HG02623 (cell line): Measurements from ENCODE around the gene NPHS2.

ENCODE experiments used
- ATAC-seq: cut with Tn5 transposase; IDR thresholded peaks from one replicate; pipeline ENCODE4 v1.9.1; 2021; ENCODE audit warnings: moderate library complexity; ENCODE audit not compliant: unreplicated experiment

Gene NPHS2

DNA sequence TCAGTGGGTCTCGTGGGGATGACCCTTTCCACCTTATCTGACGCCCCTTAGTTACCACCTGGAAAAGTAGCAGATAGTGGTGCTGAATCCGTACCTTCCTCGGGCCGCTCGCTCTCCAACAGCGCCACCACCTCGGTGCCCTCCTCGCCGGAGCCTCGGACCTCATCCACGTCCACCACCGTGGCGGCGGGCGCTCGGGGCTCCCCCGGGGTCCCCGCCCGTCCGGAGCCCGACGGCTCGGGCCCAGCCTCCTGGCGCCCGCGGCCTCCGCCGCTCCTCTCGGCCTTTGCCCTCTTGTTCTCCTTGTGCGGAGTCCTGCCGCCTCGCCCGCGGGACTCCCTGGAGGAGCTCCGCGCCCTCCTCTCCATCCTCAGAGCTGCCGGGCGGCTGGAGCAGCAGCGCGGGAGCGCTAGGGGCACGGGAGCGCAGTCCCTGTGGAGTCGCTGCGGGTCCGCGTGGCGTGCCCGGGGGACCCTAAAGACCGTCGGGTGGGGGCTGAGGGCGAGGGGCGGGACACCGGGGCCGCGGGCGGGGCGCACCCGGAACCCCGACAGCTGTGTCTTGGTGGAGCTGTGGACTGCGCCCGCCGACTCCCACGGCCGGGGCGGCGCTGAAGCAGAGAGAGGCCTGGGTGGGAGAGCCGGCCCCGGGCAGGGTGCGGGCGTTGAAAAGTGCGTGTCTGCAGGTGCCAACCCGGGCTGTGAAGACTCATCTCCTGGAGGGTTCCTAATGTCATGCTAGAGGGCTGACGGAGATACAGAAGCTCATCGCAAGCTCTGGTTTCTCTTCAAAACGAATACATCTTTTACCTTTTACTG lies at the start of gene NPHS2:
Gene NPHS2, minus strand, starts transcription at position 452 of the 818 bp plus-strand sequence. Its CDS starts 84 bp downstream, at position 368.
- ATAC-seq: no peak

DNA sequence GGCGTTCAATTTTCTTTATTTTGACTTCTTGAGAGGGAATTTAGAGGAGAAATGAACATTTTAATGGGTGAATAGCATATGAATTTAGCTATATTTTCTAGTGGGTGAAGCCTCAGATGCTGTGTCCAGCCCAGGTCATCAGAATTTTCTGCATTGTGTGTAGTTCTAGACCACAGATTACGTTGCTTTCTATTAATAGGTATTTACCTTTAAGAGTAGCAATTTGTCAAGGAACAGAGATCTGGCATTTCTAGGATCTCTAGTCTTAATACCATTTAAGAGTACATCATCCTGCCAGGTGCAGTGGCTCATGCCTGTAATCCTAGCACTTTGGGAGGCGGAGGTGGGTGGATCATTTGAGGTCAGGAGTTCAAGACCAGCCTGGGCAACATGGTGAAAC lies 36.6 kb upstream of the NPHS2 start:
- no peak for ATAC-seq

DNA sequence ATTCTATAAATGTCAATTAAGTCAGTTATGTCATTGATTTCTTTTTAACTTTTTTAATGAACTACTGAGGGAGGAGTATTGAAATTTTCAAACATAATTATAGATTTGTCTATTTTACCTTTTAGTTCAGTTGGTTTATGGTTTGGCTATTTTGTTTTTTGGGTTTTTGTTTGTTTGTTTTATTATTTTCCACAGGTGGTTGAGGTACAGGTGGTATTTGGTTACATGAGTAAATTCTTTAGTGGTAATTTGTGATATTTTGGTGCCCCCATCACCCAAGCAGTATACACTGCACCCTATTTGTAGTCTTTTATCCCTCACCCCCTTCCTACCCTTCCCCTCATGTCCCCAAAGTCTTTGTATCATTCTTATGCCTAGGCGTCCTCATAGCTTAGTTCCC lies 25.3 kb upstream of the NPHS2 start:
- ATAC-seq: no peak

DNA sequence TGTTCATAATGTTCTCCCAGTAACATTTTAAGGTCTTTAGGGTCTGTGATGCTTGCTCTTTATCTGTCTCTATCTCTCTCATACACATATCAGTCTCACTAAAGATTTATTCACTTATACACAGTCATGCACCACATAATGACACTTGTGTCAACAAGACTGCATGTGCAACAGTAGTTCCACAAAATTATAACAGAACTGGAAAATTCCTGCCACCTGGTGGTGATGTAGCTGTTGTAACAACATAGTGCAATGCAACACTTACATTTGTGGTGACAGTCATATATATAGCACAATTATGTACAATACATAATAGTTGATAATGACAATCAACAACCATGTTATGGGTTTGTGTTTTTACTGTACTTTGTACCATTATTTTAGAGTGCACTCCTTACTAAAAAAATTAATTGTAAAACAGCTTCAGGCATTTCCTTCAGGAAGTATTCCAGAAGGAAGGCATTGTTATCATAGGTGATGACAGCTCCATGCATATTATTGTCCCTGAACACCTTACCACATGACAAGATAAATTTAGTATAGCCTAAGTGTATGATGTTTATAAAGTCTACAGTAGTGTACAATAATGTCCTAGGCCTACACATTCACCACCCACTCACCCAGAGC lies 24.0 kb upstream of the NPHS2 start:
- no peak for ATAC-seq

DNA sequence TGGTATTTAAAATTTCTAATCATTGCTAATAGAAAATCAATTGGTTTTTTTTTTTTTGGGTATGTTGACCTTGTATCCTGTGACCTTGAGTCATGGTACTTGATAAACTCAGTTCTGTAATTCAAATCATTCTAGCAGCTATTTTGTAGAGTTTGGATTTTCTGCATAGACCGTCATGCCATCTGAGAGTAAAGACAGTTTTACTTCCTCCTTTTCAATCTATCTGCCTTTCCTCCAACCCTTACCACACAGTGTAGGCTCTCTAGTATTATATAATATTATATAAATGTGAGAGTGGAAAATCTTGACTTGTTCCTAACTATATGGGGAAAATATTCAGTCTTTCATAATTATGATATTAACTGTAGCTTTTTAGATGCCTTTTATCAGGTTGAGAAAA lies 22.9 kb upstream of the NPHS2 start:
- no peak for ATAC-seq

DNA sequence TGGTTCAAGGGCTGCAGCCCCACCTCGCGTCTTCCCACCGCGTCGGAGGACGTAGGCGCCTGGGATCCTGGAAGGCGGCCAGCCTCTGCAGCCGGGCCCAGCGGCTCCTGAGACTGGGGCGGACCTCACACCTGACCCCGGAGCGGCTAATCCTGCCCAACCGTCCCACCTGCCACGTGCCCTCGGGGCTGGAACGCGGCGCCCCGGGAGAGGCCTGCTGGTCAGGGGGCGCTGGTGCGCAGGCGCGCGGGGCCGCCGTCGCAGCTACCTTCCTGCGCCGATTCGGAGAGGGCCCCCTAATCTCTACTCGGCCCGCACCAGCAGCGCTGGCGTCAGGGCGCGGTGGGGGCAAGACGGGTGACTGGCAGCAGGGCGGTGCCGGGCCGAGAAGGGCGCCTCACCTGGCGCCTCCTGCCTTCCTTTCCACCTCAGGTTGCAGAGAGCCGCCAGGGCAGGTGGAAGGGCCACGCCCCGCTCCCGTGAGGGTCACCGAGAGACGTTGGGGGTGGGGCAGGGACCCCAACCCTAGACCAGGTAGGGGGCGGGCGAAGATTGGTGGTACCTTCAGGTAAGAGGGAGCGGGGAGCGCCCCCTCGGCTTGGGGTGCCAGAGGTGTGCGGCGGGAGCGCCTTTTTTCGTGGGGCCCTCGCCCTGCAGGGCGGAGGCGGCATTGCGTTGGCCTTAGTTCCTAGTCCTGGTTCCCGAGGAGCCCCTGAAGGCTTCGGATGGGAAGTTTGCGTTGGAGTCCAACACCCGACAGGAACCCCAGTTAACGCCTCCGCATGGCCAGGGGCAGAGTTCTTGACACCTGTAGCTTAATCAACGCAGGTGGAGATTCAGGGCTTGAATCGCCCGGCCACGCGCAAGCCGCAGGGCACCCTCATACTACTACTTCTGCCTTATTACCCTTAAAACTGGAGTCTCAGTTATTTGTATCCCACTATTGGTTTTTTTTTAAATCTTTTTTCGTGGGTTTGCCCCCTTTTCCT lies 16.1 kb upstream of the NPHS2 start, which contains the start of gene TDRD5:
Gene TDRD5, plus strand, starts transcription at position 241 of the 989 bp plus-strand sequence. CDS start 784 bp downstream, outside the sequence.
- no peak for ATAC-seq

DNA sequence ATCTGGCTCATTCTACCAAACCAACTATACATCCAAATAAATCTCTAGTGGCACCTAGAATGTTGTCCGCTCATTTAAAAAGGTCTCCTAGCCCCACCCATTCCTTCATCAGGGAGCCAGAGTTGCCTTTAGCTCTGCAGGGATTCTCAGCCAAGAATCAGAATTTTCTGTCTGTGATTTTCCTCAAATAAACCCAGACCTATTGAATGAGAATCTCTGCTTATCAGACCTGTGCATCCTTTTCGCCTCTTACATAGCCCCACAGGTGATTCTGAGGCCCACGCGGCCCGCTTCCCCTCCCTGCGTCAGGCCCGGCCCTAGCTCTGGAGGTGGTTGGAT lies 15.5 kb upstream of the NPHS2 start:
- no peak for ATAC-seq

DNA sequence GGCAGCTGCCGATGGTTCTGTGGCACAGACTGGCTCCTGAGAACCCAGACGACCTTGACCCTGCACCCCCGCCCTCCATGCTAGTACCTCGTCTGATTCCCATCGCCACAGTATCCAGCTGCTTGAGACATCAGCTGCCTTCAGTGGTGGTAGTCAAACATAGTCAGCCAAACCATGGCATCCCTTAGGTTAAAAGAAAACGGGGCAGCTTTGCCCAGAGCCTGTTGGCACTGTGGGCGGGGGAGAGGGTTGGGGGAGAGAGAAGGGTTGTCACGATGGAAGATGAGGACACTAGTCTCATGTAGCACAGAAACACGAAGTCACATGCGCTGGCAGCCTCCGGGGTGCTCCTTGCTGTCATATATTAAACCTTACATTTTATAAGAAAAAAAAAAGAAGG lies 14.9 kb upstream of the NPHS2 start:
- ATAC-seq: no peak

DNA sequence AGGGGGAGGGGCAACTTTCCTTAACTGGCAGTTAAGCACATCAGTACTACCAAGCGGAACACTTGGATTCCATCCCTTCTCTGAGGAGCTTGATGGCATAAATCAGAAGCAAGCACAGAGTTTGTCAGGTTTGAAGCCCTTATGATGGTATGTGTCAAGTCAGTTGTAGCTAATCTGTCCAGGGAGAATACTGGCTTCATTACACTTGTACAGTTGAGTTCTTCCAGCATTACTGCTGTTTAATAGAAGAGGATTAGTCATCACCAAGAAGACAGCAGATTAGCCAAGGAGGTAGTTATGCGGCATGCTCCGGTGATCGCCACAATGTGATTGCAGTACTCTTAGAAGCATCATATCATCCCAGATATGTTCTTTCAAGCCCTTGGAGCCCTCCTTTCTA lies 13.8 kb upstream of the NPHS2 start:
- no peak for ATAC-seq

DNA sequence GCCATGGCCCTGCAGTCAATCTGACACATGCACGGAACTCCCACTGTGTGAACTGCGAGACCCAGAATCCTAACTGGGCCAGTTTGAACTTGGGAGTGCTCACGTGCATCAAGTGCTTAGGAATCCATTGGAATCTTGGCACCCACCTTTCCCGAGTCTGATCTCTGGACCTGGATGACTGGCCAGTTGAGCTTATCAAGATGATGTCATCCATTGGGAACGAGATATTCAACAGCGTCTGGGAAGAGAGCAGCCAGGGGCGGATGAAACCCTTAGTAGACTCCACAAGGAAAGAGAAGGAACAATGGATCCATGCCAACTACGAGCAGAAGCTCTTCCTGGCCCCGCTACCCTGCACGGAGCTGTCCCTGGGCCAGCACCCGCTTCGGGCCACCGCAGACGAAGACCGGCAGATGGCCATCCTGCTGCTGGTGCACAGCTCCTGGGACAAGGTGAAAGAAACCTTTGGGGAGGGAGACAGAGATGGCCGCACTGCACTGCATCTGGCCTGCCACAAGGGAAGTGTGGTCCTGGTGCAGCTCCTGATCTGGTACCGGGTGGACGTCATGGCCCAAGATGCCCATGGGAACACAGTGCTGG lies 12.8 kb upstream of the NPHS2 start:
- no peak for ATAC-seq

DNA sequence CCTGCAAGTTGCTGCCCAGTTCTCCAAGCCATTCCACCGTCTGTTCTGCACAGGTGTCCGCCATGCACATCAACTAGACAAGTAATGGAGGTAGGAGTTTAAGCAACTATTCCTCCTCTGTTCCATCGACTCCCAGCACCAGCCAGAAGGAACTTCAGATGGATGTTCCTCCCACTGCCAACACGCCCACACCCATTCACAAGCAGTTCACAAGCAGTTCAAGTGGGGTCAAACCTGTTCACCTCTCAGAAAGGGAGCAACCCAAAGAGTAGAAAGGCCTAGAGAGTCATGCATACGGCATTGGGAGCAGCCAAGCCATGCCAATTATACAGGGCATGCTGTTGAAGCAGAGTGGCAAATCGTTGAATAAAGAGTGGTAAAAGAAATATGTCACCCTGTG lies 11.6 kb upstream of the NPHS2 start:
- ATAC-seq: no peak

DNA sequence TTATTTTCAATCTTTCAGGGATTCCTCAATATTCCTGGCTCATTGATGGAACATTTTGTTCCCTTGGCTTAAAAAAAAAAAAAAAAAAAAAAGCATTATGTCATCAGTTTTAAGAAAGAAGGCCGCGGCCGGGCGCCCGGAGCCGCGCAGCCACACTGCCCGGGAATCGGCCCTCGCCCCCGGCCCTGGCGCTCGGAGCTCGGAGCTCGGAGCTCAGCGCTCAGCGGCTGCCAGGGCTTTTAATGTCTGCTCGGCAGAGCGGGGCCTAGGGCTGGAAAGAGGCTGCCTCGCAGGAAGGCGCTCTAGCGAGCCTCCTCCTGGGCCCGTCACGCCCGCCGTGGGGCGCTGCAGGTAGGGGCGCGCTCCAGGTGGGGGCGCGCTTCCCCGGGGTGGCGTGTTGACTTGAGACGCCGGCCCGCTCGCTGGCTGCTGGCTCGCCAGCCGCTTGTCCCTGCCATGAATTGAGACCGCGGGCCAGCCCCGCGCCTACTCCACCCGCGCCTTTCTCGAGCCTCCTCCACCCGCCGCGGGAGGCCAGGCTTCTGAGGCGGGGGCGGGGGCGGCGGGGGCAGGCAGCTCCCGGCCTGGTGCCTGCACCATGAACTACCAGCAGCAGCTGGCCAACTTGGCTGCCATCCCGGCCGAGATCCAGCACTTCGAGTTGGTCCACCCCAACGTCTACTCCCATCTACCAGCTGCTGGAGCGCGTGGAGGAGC lies 10.5 kb upstream of the NPHS2 start:
- ATAC-seq: no peak

DNA sequence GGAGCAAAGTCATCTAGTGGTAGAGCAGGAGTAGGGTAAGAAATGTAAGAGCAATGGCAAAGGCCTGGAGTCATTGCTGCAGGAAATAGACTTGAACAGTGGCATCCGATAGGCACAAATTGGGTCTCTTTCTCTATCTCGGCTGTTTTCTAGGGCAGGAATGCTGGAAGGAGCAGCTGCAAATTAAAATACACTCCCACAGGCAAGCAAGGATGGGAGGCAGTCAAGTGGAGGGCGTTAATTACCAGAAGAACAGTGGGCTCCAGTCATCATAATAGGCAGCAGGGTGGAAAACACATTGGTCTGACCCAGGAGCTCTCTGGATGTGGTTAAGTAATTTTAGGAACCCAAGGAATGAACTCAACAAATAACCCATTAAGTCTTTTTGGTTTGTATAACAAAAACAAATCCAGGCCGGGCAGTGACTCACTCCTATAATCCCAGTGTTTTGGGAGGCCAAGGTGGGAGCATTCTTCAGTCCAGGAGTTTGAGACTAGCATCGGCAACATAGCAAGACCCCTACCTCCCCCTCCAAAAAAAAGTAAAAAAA lies 8.1 kb upstream of the NPHS2 start:
- no peak for ATAC-seq

DNA sequence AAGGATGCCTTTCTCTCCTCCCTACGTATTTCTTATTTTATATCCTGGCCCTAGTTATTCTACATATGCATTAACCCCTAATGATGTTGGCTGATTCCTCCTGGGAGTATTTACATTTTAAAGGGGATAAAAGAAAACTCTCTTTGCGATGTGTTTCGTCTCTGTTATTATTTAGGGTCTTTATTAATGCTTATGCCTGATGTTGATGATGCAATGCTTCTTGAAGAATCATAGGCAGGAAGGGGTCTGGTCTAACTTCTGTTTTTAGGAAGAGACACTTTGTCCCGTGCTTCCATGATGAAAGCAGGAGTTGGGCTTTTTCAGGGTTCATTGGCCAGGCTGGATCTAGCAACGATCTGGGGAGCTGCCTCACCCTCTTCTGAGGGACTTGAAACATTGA lies 761 bp upstream of the NPHS2 start:
- no peak for ATAC-seq

DNA sequence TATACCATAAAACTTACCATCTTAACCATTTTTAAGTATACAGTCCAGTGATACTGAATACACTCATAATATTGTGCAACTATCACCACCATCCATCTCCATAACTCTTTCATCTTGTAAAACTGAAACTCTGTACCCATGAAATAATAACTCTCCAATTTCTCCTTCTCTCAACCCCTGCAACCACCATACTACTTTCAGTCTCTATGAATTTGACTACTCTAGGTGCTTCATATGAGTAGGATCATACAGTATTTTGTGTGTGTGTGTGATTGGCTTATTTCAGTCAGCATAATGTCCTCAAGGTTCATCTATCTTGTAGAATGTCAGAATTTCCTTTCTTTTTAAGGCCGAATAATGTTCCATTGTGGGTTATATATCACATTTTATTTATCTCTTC lies 17.7 kb downstream of the NPHS2 start:
- no peak for ATAC-seq

DNA sequence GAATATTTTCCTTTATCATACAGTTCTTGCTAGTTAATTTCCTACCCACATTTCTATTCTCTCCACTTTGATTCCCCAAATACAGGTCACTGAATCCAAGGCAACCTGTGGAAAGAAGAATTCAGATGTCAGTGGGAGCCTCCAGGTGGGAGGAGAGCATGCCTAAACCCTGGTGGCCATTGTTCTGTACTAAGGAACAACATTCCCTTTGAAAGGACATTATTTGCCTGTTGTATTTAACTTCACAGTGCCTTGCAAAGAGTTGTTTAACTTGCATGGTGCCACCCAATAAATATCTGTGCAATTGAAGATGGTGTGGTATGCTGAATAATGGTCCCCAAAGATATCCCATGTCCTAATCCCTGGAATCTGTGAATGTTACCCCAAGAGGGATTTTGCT lies 21.3 kb downstream of the NPHS2 start:
- ATAC-seq: no peak

DNA sequence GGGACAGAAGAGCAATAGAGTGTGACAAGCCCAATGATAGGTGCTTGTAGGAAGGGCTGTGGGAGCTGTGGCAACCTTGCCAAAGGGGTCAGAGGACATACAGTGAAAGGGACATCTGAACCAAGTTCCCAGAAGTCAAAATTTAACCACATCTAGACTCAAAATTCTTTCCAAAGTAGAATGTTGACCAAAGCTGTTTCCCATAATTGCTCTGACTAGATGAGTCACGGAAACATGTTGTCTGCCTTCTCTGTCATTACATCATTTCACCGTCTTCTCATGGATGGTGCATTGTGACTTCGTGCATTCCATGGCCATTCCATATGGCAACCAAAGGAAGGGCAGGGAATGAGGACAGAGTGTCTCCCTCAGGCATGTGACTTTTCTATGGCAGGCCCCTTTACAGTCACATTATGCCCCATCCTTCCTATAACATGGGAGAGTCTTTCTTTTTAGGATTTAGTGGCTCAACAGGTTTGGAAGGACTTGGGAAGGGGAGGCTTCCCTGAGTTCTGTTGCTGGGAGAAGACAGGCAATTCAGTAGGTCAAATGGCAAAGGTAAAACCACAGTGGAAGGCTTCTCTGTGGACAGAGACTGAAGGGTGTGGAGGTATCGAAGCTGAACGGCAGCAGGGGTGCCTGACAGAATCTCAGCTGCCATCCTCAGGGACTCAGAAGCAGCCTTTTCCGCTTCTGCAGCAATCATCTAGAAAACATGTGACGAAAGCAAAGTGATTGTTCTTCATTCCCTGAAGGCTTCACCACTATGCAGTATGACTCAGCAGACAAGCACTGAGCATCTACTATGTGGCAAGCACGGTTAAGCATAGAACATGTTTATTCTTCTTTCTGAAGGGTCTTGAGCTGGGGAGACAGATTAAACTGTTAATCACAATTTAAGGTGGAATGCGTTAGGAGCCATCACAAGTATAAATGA lies 24.7 kb downstream of the NPHS2 start:
- no peak for ATAC-seq

DNA sequence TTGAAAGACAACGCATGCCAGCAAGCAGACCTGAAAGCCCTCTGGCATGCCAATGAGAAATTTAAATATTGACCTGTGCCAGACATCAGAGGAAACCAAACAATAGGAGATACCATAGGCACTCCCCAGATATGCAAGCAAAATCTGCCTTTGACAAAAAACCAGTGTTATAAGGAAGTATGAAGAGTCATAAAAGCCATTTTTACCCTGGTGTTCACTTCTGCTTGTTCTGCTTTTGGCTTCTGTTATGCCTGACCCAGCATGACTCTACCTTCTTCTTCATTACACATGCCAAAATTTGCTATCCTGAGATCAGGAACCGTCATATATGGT lies 26.4 kb downstream of the NPHS2 start:
- ATAC-seq: no peak
